Endothelial cell of umbilical vein (primary cell): ENCODE data around the gene TMEM95. TPM values are rescaled to one million over a fixed set of nuclear protein-coding genes. Genes with fewer than 3 reads are reported as not detected.

Source experiments
- BruUV-seq: library from RNA; stranded (reverse); fragments of 400-500 nt; replicated peaks from 2 replicates; lab custom pipeline; 2021; lab: Mats Ljungman, UMichigan
- CTCF ChIA-PET: fragments of 300-600, 350-600 bp; sonication (Branson Sonifier 250); formaldehyde crosslinking; loops from one replicate; lab custom pipeline; 2021; ENCODE audit warnings: antibody characterized with exemption, inconsistent platforms; lab: Charles Lee
- POLR2A ChIA-PET: fragments of 300-600, 350-600 bp; sonication (Branson Sonifier 250); formaldehyde crosslinking; loops from one replicate; lab custom pipeline; 2021; ENCODE audit warnings: antibody characterized with exemption, inconsistent platforms; lab: Charles Lee
- DNase-seq: peaks from one replicate; pipeline ENCODE4 v3.0.0-alpha.2; 2011; ENCODE audit warnings: low read depth, low spot score
- FAIRE-seq: peaks from 2 replicates; lab custom pipeline; 2011; peaks lifted over from hg19 to GRCh38; lab: Jason Lieb, UNC
- H2AFZ ChIP-seq: 2 replicates; pipeline ENCODE4 v1.6.0; 2012; ENCODE audit warnings: low read depth, low read length, control low read depth, inconsistent platforms
- H3K27ac ChIP-seq: 2 replicates; pipeline ENCODE4 v1.5.1; 2011; ENCODE audit warnings: low read depth, mild to moderate bottlenecking, control low read depth, low read length, moderate library complexity; ENCODE audit not compliant: insufficient read depth
- H3K27me3 ChIP-seq, 2 experiments: 2 replicates each; pipeline versions ENCODE4 v1.6.0 to v1.6.1; 2011; ENCODE audit warnings: low read length in 2 of 2, mixed read lengths in 1 of 2; ENCODE audit not compliant: control insufficient read depth in 2 of 2, insufficient read depth in 2 of 2
- H3K36me3 ChIP-seq, 2 experiments: 2 replicates in 1 of 2; 3 replicates in 1 of 2; pipeline ENCODE4 v1.5.1; 2011; ENCODE audit warnings: low read length in 2 of 2, mild to moderate bottlenecking in 1 of 2, moderate library complexity in 1 of 2; ENCODE audit not compliant: control insufficient read depth in 2 of 2, insufficient read depth in 2 of 2; ENCODE audit errors: extremely low read depth in 1 of 2
- H3K4me1 ChIP-seq: 3 replicates; pipeline ENCODE4 v1.5.1; 2011; ENCODE audit warnings: mild to moderate bottlenecking, low read length; ENCODE audit not compliant: control insufficient read depth, insufficient read depth; ENCODE audit errors: extremely low read depth
- H3K4me2 ChIP-seq: 2 replicates; pipeline ENCODE4 v1.6.1; 2011; ENCODE audit warnings: low read length, control low read depth, mixed read lengths; ENCODE audit not compliant: insufficient read depth
- H3K4me3 ChIP-seq, 3 experiments: fragments of 200-600 bp in 1 of 3; sonication (generic), shearing (Covaris generic) in 1 of 3; replicated peaks in 1 of 3; 2 replicates each; pipeline ENCODE4 v1.5.1; 2011 to 2016; ENCODE audit warnings: control low read depth in 3 of 3, low read length in 3 of 3, mild to moderate bottlenecking in 2 of 3, inconsistent platforms in 1 of 3, low read depth in 1 of 3, moderate library complexity in 1 of 3; ENCODE audit not compliant: insufficient read depth in 1 of 3
- H3K79me2 ChIP-seq: 2 replicates; pipeline ENCODE4 v1.6.0; 2012; ENCODE audit warnings: low read length, inconsistent platforms; ENCODE audit not compliant: control insufficient read depth, insufficient read depth
- H3K9ac ChIP-seq: replicated peaks from 2 replicates; pipeline ENCODE3; 2011; ENCODE audit warnings: low read length, control low read depth; ENCODE audit not compliant: insufficient read depth; ENCODE audit errors: extremely low read depth
- H3K9me1 ChIP-seq: replicated peaks from 3 replicates; pipeline ENCODE4 v1.6.0; 2011; ENCODE audit warnings: mild to moderate bottlenecking, low read length; ENCODE audit not compliant: control insufficient read depth, insufficient read depth; ENCODE audit errors: extremely low read depth
- H3K9me3 ChIP-seq: replicated peaks from 2 replicates; pipeline ENCODE4 v1.5.1; 2012; ENCODE audit warnings: low read length, inconsistent platforms; ENCODE audit not compliant: control insufficient read depth, insufficient read depth
- H4K20me1 ChIP-seq: replicated peaks from 2 replicates; pipeline ENCODE3; 2011; ENCODE audit warnings: mild to moderate bottlenecking, low read length; ENCODE audit not compliant: control insufficient read depth, insufficient read depth; ENCODE audit errors: extremely low read depth
- EZH2 ChIP-seq: IDR thresholded peaks from 2 replicates; pipeline ENCODE4 v1.6.1; 2012; ENCODE audit warnings: borderline replicate concordance, low read depth, mild to moderate bottlenecking, moderate library complexity, low read length, inconsistent platforms; ENCODE audit not compliant: severe bottlenecking
- FOS ChIP-seq: IDR thresholded peaks from 2 replicates; pipeline ENCODE4 v1.6.1; 2011; ENCODE audit warnings: mild to moderate bottlenecking, low read length, moderate library complexity, borderline replicate concordance; ENCODE audit not compliant: insufficient read depth
- GATA2 ChIP-seq: IDR thresholded peaks from 2 replicates; pipeline ENCODE4 v1.7.0; 2011; ENCODE audit warnings: low read depth, mild to moderate bottlenecking, moderate library complexity, mixed read lengths, low read length; ENCODE audit not compliant: insufficient read length, insufficient read depth
- JUN ChIP-seq: IDR thresholded peaks from 2 replicates; pipeline ENCODE4 v1.6.1; 2011; ENCODE audit warnings: borderline replicate concordance, low read depth; ENCODE audit not compliant: insufficient read length, insufficient read depth
- MYC ChIP-seq: IDR thresholded peaks from one replicate; pipeline ENCODE4 v1.6.1; 2011; ENCODE audit warnings: mild to moderate bottlenecking, low read depth, low read length
- POLR2A ChIP-seq: IDR thresholded peaks from 2 replicates; pipeline ENCODE4 v1.6.1; 2012; ENCODE audit warnings: low read depth, mild to moderate bottlenecking, control low read depth, low read length
- POLR2AphosphoS5 ChIP-seq: IDR thresholded peaks from 2 replicates; pipeline ENCODE4 v1.6.1; 2012; ENCODE audit warnings: low read depth, mild to moderate bottlenecking, control low read depth, low read length, moderate library complexity; ENCODE audit not compliant: insufficient read depth
- dilution Hi-C: fragments of 300-500 bp; cut with MboI; formaldehyde crosslinking; loops from one replicate; pipeline ENCODE4 v1.15.0; 2019; ENCODE audit warnings: low sequenced_read_pairs; ENCODE audit not compliant: extremely low pct_ligation_motif_present
- intact Hi-C: fragments of 100-400 bp; cut with micrococcal nuclease; formaldehyde crosslinking; loops from one replicate; pipeline ENCODE4 v1.10.0; 2022
- polyA plus RNA-seq, 4 experiments: library from polyadenylated mRNA; depleted of rRNA in 3 of 4; stranded (reverse) in 3 of 4; unstranded in 1 of 4; fragments of >200 nt; gene quantifications; 2 replicates each; pipeline versions ENCODE4 v1.2.1 to v1.2.3, GENCODE V29; 2011 to 2012; ENCODE audit warnings: missing spikeins in 1 of 4
- total RNA-seq: library from RNA; stranded (reverse); gene quantifications from 2 replicates; pipeline ENCODE4 v1.2.3, GENCODE V29; 2021
- TF ChIP-seq, protein P1 (sequence below): IDR thresholded peaks from 2 replicates; pipeline ENCODE4 v1.6.1; 2011; ENCODE audit not compliant: insufficient read depth, insufficient read length
- TF ChIP-seq, protein P2 (sequence below), 2 donors: IDR thresholded peaks; 1 replicate in 1 of 2; 2 replicates in 1 of 2; pipeline ENCODE4 v1.5.1; 2011; ENCODE audit warnings: low read length in 2 of 2, mild to moderate bottlenecking in 2 of 2, moderate library complexity in 2 of 2, control low read depth in 1 of 2, inconsistent platforms in 1 of 2, low read depth in 1 of 2; ENCODE audit not compliant: insufficient read depth in 1 of 2; ENCODE audit errors: extremely low read depth in 1 of 2

The TMEM95 gene
- total and polyA plus RNA-seq, 2 donors (not counting 3 experiments of a cell fraction or from before 2014, with no cell fraction given), result not detected

DNA sequence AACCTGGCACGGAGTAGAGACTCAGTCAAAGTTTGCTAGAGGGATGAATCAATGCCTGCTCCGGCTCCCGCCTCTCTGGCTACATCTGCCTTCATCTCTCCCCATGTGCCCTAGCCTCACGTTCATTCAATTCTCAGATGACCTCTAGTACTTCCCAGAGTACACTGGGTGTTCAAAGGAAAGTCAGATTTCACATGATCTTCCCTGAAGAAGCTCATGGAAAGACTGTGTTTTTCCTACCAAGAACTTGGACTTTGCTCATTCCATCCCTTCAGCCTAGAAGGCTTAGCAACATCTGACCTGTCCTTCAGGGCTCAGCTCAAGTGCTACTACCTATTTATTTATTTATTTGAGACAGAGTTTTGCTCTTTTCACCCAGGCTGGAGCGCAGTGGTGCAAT lies 14.9 kb downstream of the TMEM95 start:
- ChIA-PET POLR2A (no interaction called here), CTCF (interaction anchor here (1.3 to 4.6 kb wide), 4 partner anchors 9 to 67 kb away, joined by 4 to 19 read pairs (median 4); partner anchors contain the start of gene TMEM95)
- BruUV-seq, result no TSS peak
- Histone ChIP-seq H3K9me3 (no peaks in the 10 kb centered on the region), H4K20me1 (no peaks in the 10 kb centered on the region), H3K4me1 (no peaks in the 10 kb centered on the region), H3K9me1 (no peaks in the 10 kb centered on the region), H3K4me3 (no peak overlapping the region), H3K36me3 (no peaks in the 10 kb centered on the region), H3K27ac (no peak overlapping the region), H3K4me2 (no peak overlapping the region), H3K27me3 (peaks cover 2 to 3% of the 10 kb centered on the region in 2 experiments), H3K9ac (no peak overlapping the region), H3K79me2 (no peaks in the 10 kb centered on the region), H2AFZ (no peak overlapping the region)
- no peak for DNase-seq
- FAIRE-seq, result no peak
- intact Hi-C loops, result no loop called here
- TF ChIP-seq GATA2 (no peak), POLR2AphosphoS5 (no peak), EZH2 (no peak), FOS (no peak), MYC (no peak), JUN (no peak), POLR2A (no peak)
- TF ChIP-seq, protein P1, sequence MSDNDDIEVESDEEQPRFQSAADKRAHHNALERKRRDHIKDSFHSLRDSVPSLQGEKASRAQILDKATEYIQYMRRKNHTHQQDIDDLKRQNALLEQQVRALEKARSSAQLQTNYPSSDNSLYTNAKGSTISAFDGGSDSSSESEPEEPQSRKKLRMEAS, result no peak
- TF ChIP-seq, protein P2, sequence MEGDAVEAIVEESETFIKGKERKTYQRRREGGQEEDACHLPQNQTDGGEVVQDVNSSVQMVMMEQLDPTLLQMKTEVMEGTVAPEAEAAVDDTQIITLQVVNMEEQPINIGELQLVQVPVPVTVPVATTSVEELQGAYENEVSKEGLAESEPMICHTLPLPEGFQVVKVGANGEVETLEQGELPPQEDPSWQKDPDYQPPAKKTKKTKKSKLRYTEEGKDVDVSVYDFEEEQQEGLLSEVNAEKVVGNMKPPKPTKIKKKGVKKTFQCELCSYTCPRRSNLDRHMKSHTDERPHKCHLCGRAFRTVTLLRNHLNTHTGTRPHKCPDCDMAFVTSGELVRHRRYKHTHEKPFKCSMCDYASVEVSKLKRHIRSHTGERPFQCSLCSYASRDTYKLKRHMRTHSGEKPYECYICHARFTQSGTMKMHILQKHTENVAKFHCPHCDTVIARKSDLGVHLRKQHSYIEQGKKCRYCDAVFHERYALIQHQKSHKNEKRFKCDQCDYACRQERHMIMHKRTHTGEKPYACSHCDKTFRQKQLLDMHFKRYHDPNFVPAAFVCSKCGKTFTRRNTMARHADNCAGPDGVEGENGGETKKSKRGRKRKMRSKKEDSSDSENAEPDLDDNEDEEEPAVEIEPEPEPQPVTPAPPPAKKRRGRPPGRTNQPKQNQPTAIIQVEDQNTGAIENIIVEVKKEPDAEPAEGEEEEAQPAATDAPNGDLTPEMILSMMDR (IDR thresholded peaks at IDR 0.05; ENCODE audit: extremely low read depth in 1 of 2, insufficient read depth in 1 of 2, low read depth in 1 of 2, low read length in 2 of 2), result no peak
- dilution Hi-C loops, result no loop called here
